ENCODE results near the gene FOXN3.

Gene FOXN3

GRCh38 chr14:89382487-89382886 lies 34.5 kb downstream of the FOXN3 start:
- Histone ChIP-seq H3K9ac (ENCODE audit: low read depth, low read length) (no peak overlapping the region), H3K27ac (ENCODE audit: low read depth, low read length) (no peak overlapping the region), H3K4me1 (ENCODE audit: control insufficient read depth, insufficient read depth, low read length) (peaks cover 16% of the 10 kb centered on the region), H3K27me3 (ENCODE audit: control insufficient read depth, insufficient read depth, low read length) (no peaks in the 10 kb centered on the region), H3K36me3 (ENCODE audit: control insufficient read depth, insufficient read depth, low read length) (peaks cover 16% of the 10 kb centered on the region), H3K4me3 (ENCODE audit: low read depth, low read length) (no peak overlapping the region), H3K9me3 (ENCODE audit: control insufficient read depth, insufficient read depth, low read length) (no peaks in the 10 kb centered on the region)

- Histone ChIP-seq H3K27me3 (ENCODE audit: control insufficient read depth, insufficient read depth, low read length) (no peaks in the 10 kb centered on the region), H3K9ac (ENCODE audit: low read depth, low read length) (no peak overlapping the region), H3K4me1 (ENCODE audit: control insufficient read depth, insufficient read depth, low read length) (peaks cover 5% of the 10 kb centered on the region; the same call in 1 of the 2 replicates), H3K9me3 (ENCODE audit: control insufficient read depth, insufficient read depth, low read length) (no peaks in the 10 kb centered on the region), H3K27ac (ENCODE audit: low read depth, low read length) (no peak overlapping the region), H3K36me3 (ENCODE audit: control insufficient read depth, insufficient read depth, low read length) (peaks cover 12% of the 10 kb centered on the region), H3K4me3 (ENCODE audit: low read depth, low read length) (no peak overlapping the region)
Observed at GRCh38 chr14:89379891-89380820, 36.9 kb downstream of the FOXN3 start.

GRCh38 chr14:89379006-89379405 lies 38.0 kb downstream of the FOXN3 start:
- no peak overlapping the region for H3K4me3 ChIP-seq (ENCODE audit: low read depth, low read length)
- no peak overlapping the region for H3K27ac ChIP-seq (ENCODE audit: low read depth, low read length)
- peaks cover 7% of the 10 kb centered on the region for H3K36me3 ChIP-seq (ENCODE audit: control insufficient read depth, insufficient read depth, low read length)
- H3K9me3 ChIP-seq (ENCODE audit: control insufficient read depth, insufficient read depth, low read length), result no peaks in the 10 kb centered on the region
- peaks cover 5% of the 10 kb centered on the region; the same call in 1 of the 2 replicates for H3K4me1 ChIP-seq (ENCODE audit: control insufficient read depth, insufficient read depth, low read length)
- H3K27me3 ChIP-seq (ENCODE audit: control insufficient read depth, insufficient read depth, low read length), result no peaks in the 10 kb centered on the region
- H3K9ac ChIP-seq (ENCODE audit: low read depth, low read length), result no peak overlapping the region

- Histone ChIP-seq H3K4me1 (ENCODE audit: control insufficient read depth, insufficient read depth, low read length) (peaks cover 9% of the 10 kb centered on the region; the same call in 1 of the 2 replicates), H3K9me3 (ENCODE audit: control insufficient read depth, insufficient read depth, low read length) (no peaks in the 10 kb centered on the region), H3K4me3 (ENCODE audit: low read depth, low read length) (no peak overlapping the region)
Observed at GRCh38 chr14:89378119-89378518, 38.9 kb downstream of the FOXN3 start.

GRCh38 chr14:89377544-89377943 lies 39.5 kb downstream of the FOXN3 start:
- Histone ChIP-seq H3K9ac (ENCODE audit: low read depth, low read length) (no peak overlapping the region), H3K27ac (ENCODE audit: low read depth, low read length) (no peak overlapping the region), H3K4me3 (ENCODE audit: low read depth, low read length) (no peak overlapping the region), H3K36me3 (ENCODE audit: control insufficient read depth, insufficient read depth, low read length) (peaks cover 7% of the 10 kb centered on the region), H3K27me3 (ENCODE audit: control insufficient read depth, insufficient read depth, low read length) (no peaks in the 10 kb centered on the region), H3K9me3 (ENCODE audit: control insufficient read depth, insufficient read depth, low read length) (no peaks in the 10 kb centered on the region), H3K4me1 (ENCODE audit: control insufficient read depth, insufficient read depth, low read length) (peaks cover 11% of the 10 kb centered on the region)

More at GRCh38 chr14:89378119-89378518, 38.9 kb downstream of the FOXN3 start:
- Histone ChIP-seq H3K9ac (ENCODE audit: low read depth, low read length) (no peak overlapping the region), H3K27ac (ENCODE audit: low read depth, low read length) (no peak overlapping the region), H3K36me3 (ENCODE audit: control insufficient read depth, insufficient read depth, low read length) (peaks cover 7% of the 10 kb centered on the region), H3K27me3 (ENCODE audit: control insufficient read depth, insufficient read depth, low read length) (no peaks in the 10 kb centered on the region)

GRCh38 chr14:89374908-89375307 lies 42.1 kb downstream of the FOXN3 start:
- H3K9me3 ChIP-seq (ENCODE audit: control insufficient read depth, insufficient read depth, low read length), result no peaks in the 10 kb centered on the region
- no peaks in the 10 kb centered on the region for H3K27me3 ChIP-seq (ENCODE audit: control insufficient read depth, insufficient read depth, low read length)
- H3K9ac ChIP-seq (ENCODE audit: low read depth, low read length), result no peak overlapping the region
- H3K4me1 ChIP-seq (ENCODE audit: control insufficient read depth, insufficient read depth, low read length), result peaks cover 32% of the 10 kb centered on the region
- H3K4me3 ChIP-seq (ENCODE audit: low read depth, low read length), result no peak overlapping the region
- H3K27ac ChIP-seq (ENCODE audit: low read depth, low read length), result no peak overlapping the region
- peaks cover 4% of the 10 kb centered on the region for H3K36me3 ChIP-seq (ENCODE audit: control insufficient read depth, insufficient read depth, low read length)

GRCh38 chr14:89373185-89373584 lies 43.8 kb downstream of the FOXN3 start:
- Histone ChIP-seq H3K4me3 (ENCODE audit: low read depth, low read length) (no peak overlapping the region), H3K4me1 (ENCODE audit: control insufficient read depth, insufficient read depth, low read length) (peaks cover 38% of the 10 kb centered on the region), H3K27me3 (ENCODE audit: control insufficient read depth, insufficient read depth, low read length) (no peaks in the 10 kb centered on the region), H3K9me3 (ENCODE audit: control insufficient read depth, insufficient read depth, low read length) (no peaks in the 10 kb centered on the region), H3K36me3 (ENCODE audit: control insufficient read depth, insufficient read depth, low read length) (peaks cover 4% of the 10 kb centered on the region), H3K27ac (ENCODE audit: low read depth, low read length) (no peak overlapping the region), H3K9ac (ENCODE audit: low read depth, low read length) (no peak overlapping the region)

GRCh38 chr14:89372512-89372883 lies 44.5 kb downstream of the FOXN3 start:
- Histone ChIP-seq H3K36me3 (ENCODE audit: control insufficient read depth, insufficient read depth, low read length) (no peaks in the 10 kb centered on the region; the same call in 1 of the 2 replicates), H3K27me3 (ENCODE audit: control insufficient read depth, insufficient read depth, low read length) (no peaks in the 10 kb centered on the region), H3K9me3 (ENCODE audit: control insufficient read depth, insufficient read depth, low read length) (no peaks in the 10 kb centered on the region), H3K9ac (ENCODE audit: low read depth, low read length) (no peak overlapping the region), H3K27ac (ENCODE audit: low read depth, low read length) (no peak overlapping the region), H3K4me1 (ENCODE audit: control insufficient read depth, insufficient read depth, low read length) (peaks cover 40% of the 10 kb centered on the region), H3K4me3 (ENCODE audit: low read depth, low read length) (no peak overlapping the region)

- Histone ChIP-seq H3K4me3 (ENCODE audit: low read depth, low read length) (no peak overlapping the region), H3K9me3 (ENCODE audit: control insufficient read depth, insufficient read depth, low read length) (no peaks in the 10 kb centered on the region), H3K36me3 (ENCODE audit: control insufficient read depth, insufficient read depth, low read length) (no peaks in the 10 kb centered on the region; the same call in 1 of the 2 replicates), H3K9ac (ENCODE audit: low read depth, low read length) (no peak overlapping the region), H3K27ac (ENCODE audit: low read depth, low read length) (no peak overlapping the region), H3K4me1 (ENCODE audit: control insufficient read depth, insufficient read depth, low read length) (peaks cover 47% of the 10 kb centered on the region), H3K27me3 (ENCODE audit: control insufficient read depth, insufficient read depth, low read length) (no peaks in the 10 kb centered on the region)
Observed at GRCh38 chr14:89371585-89372511, 45.2 kb downstream of the FOXN3 start.

- Histone ChIP-seq H3K27me3 (ENCODE audit: control insufficient read depth, insufficient read depth, low read length) (no peaks in the 10 kb centered on the region), H3K36me3 (ENCODE audit: control insufficient read depth, insufficient read depth, low read length) (no peaks in the 10 kb centered on the region; the same call in 1 of the 2 replicates), H3K9me3 (ENCODE audit: control insufficient read depth, insufficient read depth, low read length) (no peaks in the 10 kb centered on the region), H3K4me3 (ENCODE audit: low read depth, low read length) (no peak overlapping the region), H3K9ac (ENCODE audit: low read depth, low read length) (no peak overlapping the region), H3K27ac (ENCODE audit: low read depth, low read length) (no peak overlapping the region), H3K4me1 (ENCODE audit: control insufficient read depth, insufficient read depth, low read length) (peaks cover 49% of the 10 kb centered on the region)
Observed at GRCh38 chr14:89370781-89371180, 46.3 kb downstream of the FOXN3 start.

Data from HUES48 (cell line).